ENCODE measurements around the gene SKAP1.
"Not testable (repeated sequence)": the region's sequence is repeated elsewhere in the genome, so short reads cannot be mapped to it uniquely, and the experiment has no call there.

The SKAP1 gene

DNA sequence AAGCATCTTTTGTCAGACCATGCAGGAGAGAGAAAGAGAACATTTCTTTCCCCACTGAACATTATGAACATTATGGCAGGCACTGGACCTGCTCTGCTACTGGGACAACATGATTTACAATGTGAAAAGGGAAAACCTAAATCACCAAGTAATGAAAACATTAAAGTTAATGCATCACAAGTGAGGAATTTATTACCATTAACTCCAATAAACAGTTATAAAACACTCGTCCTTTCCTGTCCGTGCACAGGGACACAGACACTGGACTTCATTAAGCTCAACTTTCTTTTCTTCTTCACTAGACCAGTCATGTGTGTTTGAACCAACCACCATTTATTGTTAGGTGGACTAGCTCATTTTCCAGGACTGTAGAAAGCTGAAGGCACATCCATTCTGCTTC is 227.1 kb downstream of the SKAP1 start:
- 88 to 91% methylated on average over 2 of the region's 2 CpGs for WGBS, 2 experiments
- Histone ChIP-seq H3K27me3 (ENCODE audit: control insufficient read depth, insufficient read depth, low read length, poor library complexity, severe bottlenecking) (no peaks in the 10 kb centered on the region), H3K4me1 (ENCODE audit: control insufficient read depth, insufficient read depth, low read length) (no peaks in the 10 kb centered on the region), H3K36me3 (ENCODE audit: control insufficient read depth, insufficient read depth, low read length) (no peaks in the 10 kb centered on the region), H3K9me3 (ENCODE audit: control insufficient read depth, low read length) (no peaks in the 10 kb centered on the region), H3K4me3 (ENCODE audit: insufficient read depth, low read depth, low read length) (no peak overlapping the region), H3K27ac (ENCODE audit: insufficient read depth, low read depth, low read length, poor library complexity, severe bottlenecking) (no peak overlapping the region)

DNA sequence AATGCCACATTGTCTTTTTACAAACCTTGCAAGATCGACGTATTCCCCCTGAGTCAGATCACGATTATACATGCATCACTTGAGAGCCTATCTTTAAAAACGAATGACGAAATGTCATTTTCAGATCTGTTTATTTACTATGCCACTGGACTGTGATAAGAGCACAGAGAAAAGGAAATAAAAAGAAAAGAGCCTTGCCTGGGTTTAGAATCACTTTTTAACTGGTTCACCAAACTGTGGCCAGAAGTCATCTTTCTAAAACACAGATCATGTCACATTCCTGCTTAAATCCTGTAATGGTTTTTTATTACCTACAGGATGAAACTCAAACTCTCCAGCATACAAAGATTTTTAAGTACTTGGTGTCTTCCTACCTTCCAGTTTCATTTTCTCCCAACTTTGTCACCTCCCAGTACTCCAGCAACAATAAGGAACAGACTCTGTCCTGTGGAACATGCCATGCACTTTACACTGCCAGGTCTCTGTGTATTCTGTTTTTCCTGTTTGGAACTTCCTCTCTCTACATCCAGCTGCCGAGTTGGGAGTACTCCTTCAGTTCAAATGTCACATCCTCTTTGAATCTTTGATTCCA is 231.0 kb downstream of the SKAP1 start:
- Histone ChIP-seq H3K27me3 (ENCODE audit: control insufficient read depth, insufficient read depth, low read length, poor library complexity, severe bottlenecking) (no peaks in the 10 kb centered on the region), H3K9me3 (ENCODE audit: control insufficient read depth, low read length) (no peaks in the 10 kb centered on the region), H3K27ac (ENCODE audit: insufficient read depth, low read depth, low read length, poor library complexity, severe bottlenecking) (no peak overlapping the region), H3K4me3 (ENCODE audit: insufficient read depth, low read depth, low read length) (no peak overlapping the region), H3K36me3 (ENCODE audit: control insufficient read depth, insufficient read depth, low read length) (no peaks in the 10 kb centered on the region), H3K4me1 (ENCODE audit: control insufficient read depth, insufficient read depth, low read length) (peaks cover 7% of the 10 kb centered on the region)
- WGBS, 2 experiments: 87 to 91% methylated on average over 6 of the region's 6 CpGs

GRCh38 chr17:48195910-48196309 is 234.1 kb downstream of the SKAP1 start:
- H3K36me3 ChIP-seq (ENCODE audit: control insufficient read depth, insufficient read depth, low read length): no peaks in the 10 kb centered on the region
- no peak overlapping the region for H3K4me3 ChIP-seq (ENCODE audit: insufficient read depth, low read depth, low read length)
- peaks cover 16% of the 10 kb centered on the region for H3K4me1 ChIP-seq (ENCODE audit: control insufficient read depth, insufficient read depth, low read length)
- H3K27me3 ChIP-seq (ENCODE audit: control insufficient read depth, insufficient read depth, low read length, poor library complexity, severe bottlenecking): no peaks in the 10 kb centered on the region
- H3K9me3 ChIP-seq (ENCODE audit: control insufficient read depth, low read length): no peaks in the 10 kb centered on the region
- H3K27ac ChIP-seq (ENCODE audit: insufficient read depth, low read depth, low read length, poor library complexity, severe bottlenecking): no peak overlapping the region

DNA sequence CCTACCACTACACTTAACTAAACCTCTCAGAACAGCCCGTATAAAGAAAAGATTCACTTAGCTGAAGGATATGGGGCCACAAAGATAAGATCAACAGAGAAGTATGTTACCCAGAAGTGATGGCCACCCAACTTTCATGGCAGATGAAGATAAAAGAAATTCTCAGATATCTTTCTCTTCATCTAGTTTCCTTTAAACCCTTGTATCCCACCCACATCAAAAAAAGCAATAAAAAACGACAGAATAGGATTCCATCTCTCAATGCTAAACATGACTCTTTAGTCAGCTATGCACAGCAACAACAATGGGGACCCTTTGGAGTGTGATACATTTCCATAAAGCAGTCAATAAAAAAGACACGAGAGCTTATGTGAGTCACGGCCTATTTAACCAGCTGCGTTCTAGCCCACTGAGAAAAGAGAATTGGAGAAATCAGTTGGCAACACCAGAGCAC is 235.9 kb downstream of the SKAP1 start:
- Histone ChIP-seq H3K4me3 (ENCODE audit: insufficient read depth, low read depth, low read length) (no peak overlapping the region), H3K4me1 (ENCODE audit: control insufficient read depth, insufficient read depth, low read length) (peaks cover 16% of the 10 kb centered on the region), H3K27me3 (ENCODE audit: control insufficient read depth, insufficient read depth, low read length, poor library complexity, severe bottlenecking) (no peaks in the 10 kb centered on the region), H3K27ac (ENCODE audit: insufficient read depth, low read depth, low read length, poor library complexity, severe bottlenecking) (no peak overlapping the region), H3K36me3 (ENCODE audit: control insufficient read depth, insufficient read depth, low read length) (no peaks in the 10 kb centered on the region), H3K9me3 (ENCODE audit: control insufficient read depth, low read length) (no peaks in the 10 kb centered on the region)
- WGBS, 2 experiments: 61 to 66% methylated on average over 5 of the region's 5 CpGs

DNA sequence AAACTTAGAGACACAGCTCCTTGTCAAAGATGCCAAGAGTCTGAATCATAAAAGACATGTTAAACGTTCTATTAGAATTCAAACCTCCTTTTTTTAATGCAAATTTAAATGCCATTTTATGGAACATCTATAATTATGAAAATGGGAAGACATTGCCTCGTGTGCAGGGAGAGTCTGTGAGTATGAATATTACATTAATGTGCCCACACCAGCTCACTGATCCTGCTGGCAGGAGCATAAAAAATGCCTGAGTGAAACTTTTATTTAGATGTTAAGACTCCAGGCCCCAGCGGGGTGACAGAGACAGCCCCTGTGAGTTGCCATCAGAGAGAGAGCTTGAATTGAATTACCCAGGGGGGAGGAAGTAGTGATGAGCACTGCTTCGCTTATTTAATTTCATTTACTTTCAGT is 237.7 kb downstream of the SKAP1 start:
- Histone ChIP-seq H3K27me3 (ENCODE audit: control insufficient read depth, insufficient read depth, low read length, poor library complexity, severe bottlenecking) (no peaks in the 10 kb centered on the region), H3K27ac (ENCODE audit: insufficient read depth, low read depth, low read length, poor library complexity, severe bottlenecking) (no peak overlapping the region), H3K9me3 (ENCODE audit: control insufficient read depth, low read length) (no peaks in the 10 kb centered on the region), H3K4me3 (ENCODE audit: insufficient read depth, low read depth, low read length) (no peak overlapping the region), H3K36me3 (ENCODE audit: control insufficient read depth, insufficient read depth, low read length) (no peaks in the 10 kb centered on the region), H3K4me1 (ENCODE audit: control insufficient read depth, insufficient read depth, low read length) (peaks cover 16% of the 10 kb centered on the region)
- 2 to 21% methylated on average over 3 to 4 of the region's 4 CpGs for WGBS, 2 experiments

- no CpG with 5 or more reads among the region's 1 CpG for WGBS, 2 experiments
Measured at GRCh38 chr17:48191362-48191761, 238.7 kb downstream of the SKAP1 start.

GRCh38 chr17:48190871-48191270 is 239.1 kb downstream of the SKAP1 start:
- H3K27ac ChIP-seq (ENCODE audit: insufficient read depth, low read depth, low read length, poor library complexity, severe bottlenecking): no peak overlapping the region
- H3K36me3 ChIP-seq (ENCODE audit: control insufficient read depth, insufficient read depth, low read length): no peaks in the 10 kb centered on the region
- no peaks in the 10 kb centered on the region for H3K9me3 ChIP-seq (ENCODE audit: control insufficient read depth, low read length)
- H3K4me1 ChIP-seq (ENCODE audit: control insufficient read depth, insufficient read depth, low read length): peaks cover 16% of the 10 kb centered on the region
- no peak overlapping the region for H3K4me3 ChIP-seq (ENCODE audit: insufficient read depth, low read depth, low read length)
- H3K27me3 ChIP-seq (ENCODE audit: control insufficient read depth, insufficient read depth, low read length, poor library complexity, severe bottlenecking): no peaks in the 10 kb centered on the region
- WGBS, 2 experiments: 91 to 94% methylated on average over 8 of the region's 8 CpGs

More at GRCh38 chr17:48191362-48191761, 238.7 kb downstream of the SKAP1 start:
- Histone ChIP-seq H3K27ac (ENCODE audit: insufficient read depth, low read depth, low read length, poor library complexity, severe bottlenecking) (no peak overlapping the region), H3K4me1 (ENCODE audit: control insufficient read depth, insufficient read depth, low read length) (peaks cover 16% of the 10 kb centered on the region), H3K9me3 (ENCODE audit: control insufficient read depth, low read length) (no peaks in the 10 kb centered on the region), H3K27me3 (ENCODE audit: control insufficient read depth, insufficient read depth, low read length, poor library complexity, severe bottlenecking) (no peaks in the 10 kb centered on the region), H3K4me3 (ENCODE audit: insufficient read depth, low read depth, low read length) (no peak overlapping the region), H3K36me3 (ENCODE audit: control insufficient read depth, insufficient read depth, low read length) (no peaks in the 10 kb centered on the region)

- 85 to 88% methylated on average over 3 of the region's 3 CpGs for WGBS, 2 experiments
- Histone ChIP-seq H3K27ac (ENCODE audit: insufficient read depth, low read depth, low read length, poor library complexity, severe bottlenecking) (no peak overlapping the region), H3K9me3 (ENCODE audit: control insufficient read depth, low read length) (no peaks in the 10 kb centered on the region), H3K36me3 (ENCODE audit: control insufficient read depth, insufficient read depth, low read length) (no peaks in the 10 kb centered on the region), H3K4me3 (ENCODE audit: insufficient read depth, low read depth, low read length) (no peak overlapping the region), H3K27me3 (ENCODE audit: control insufficient read depth, insufficient read depth, low read length, poor library complexity, severe bottlenecking) (no peaks in the 10 kb centered on the region), H3K4me1 (ENCODE audit: control insufficient read depth, insufficient read depth, low read length) (peaks cover 9% of the 10 kb centered on the region)
Measured at GRCh38 chr17:48187872-48188608, 242.0 kb downstream of the SKAP1 start.

GRCh38 chr17:48186317-48186716 is 243.7 kb downstream of the SKAP1 start:
- H3K27ac ChIP-seq (ENCODE audit: insufficient read depth, low read depth, low read length, poor library complexity, severe bottlenecking); H3K9me3 ChIP-seq (ENCODE audit: control insufficient read depth, low read length); H3K36me3 ChIP-seq (ENCODE audit: control insufficient read depth, insufficient read depth, low read length); H3K4me3 ChIP-seq (ENCODE audit: insufficient read depth, low read depth, low read length); H3K27me3 ChIP-seq (ENCODE audit: control insufficient read depth, insufficient read depth, low read length, poor library complexity, severe bottlenecking); H3K4me1 ChIP-seq (ENCODE audit: control insufficient read depth, insufficient read depth, low read length): not testable (repeated sequence)
- WGBS, 2 experiments: 94 to 96% methylated on average over 4 to 5 of the region's 5 CpGs

GRCh38 chr17:48184721-48185120 is 245.3 kb downstream of the SKAP1 start:
- H3K36me3 ChIP-seq (ENCODE audit: control insufficient read depth, insufficient read depth, low read length): no peaks in the 10 kb centered on the region
- 78 to 80% methylated on average over 6 of the region's 6 CpGs for WGBS, 2 experiments
- no peaks in the 10 kb centered on the region for H3K9me3 ChIP-seq (ENCODE audit: control insufficient read depth, low read length)
- no peaks in the 10 kb centered on the region for H3K27me3 ChIP-seq (ENCODE audit: control insufficient read depth, insufficient read depth, low read length, poor library complexity, severe bottlenecking)
- H3K27ac ChIP-seq (ENCODE audit: insufficient read depth, low read depth, low read length, poor library complexity, severe bottlenecking): no peak overlapping the region
- H3K4me3 ChIP-seq (ENCODE audit: insufficient read depth, low read depth, low read length): no peak overlapping the region
- peaks cover 2% of the 10 kb centered on the region for H3K4me1 ChIP-seq (ENCODE audit: control insufficient read depth, insufficient read depth, low read length)

Measured in ectodermal cell (in vitro differentiated cells).